Activated CD4-positive, alpha-beta T cell treated with anti-CD3 and anti-CD28 coated beads, Interleukin-10, Interleukin-2, amounts not matched to agents 100 ng/mL and 50 ng/mL, durations not matched to agents 16 hours and 8 hours (primary cell): ENCODE measurements around the gene NECAP2.
A peak's percentile ranks its signal among the peaks of the same experiment; 100 is the strongest.
"Not testable (repeated sequence)": the region's sequence is repeated elsewhere in the genome, so short reads cannot be mapped to it uniquely, and the experiment has no call there.

ENCODE experiments used
- DNase-seq: peaks from one replicate; pipeline ENCODE4 v3.0.0-alpha.2; 2020

The NECAP2 gene

GRCh38 chr1:16500466-16500865 lies 59.9 kb downstream of the NECAP2 start:
- not testable (repeated sequence) for DNase-seq

GRCh38 chr1:16500975-16501374 lies 60.5 kb downstream of the NECAP2 start:
- DNase-seq: not testable (repeated sequence)

GRCh38 chr1:16501446-16501845 lies 60.9 kb downstream of the NECAP2 start:
- not testable (repeated sequence) for DNase-seq

- DNase-seq: no peak
These were observed 63.0 kb downstream of the NECAP2 start for GRCh38 chr1:16503494-16503893.

GRCh38 chr1:16505870-16506269 lies 65.3 kb downstream of the NECAP2 start:
- not testable (repeated sequence) for DNase-seq

GRCh38 chr1:16506364-16507136 lies 66.0 kb downstream of the NECAP2 start:
- not testable (repeated sequence) for DNase-seq

GRCh38 chr1:16508861-16509445 lies 68.4 kb downstream of the NECAP2 start:
- peak; percentile 21 for DNase-seq
